Measurements from ENCODE around the gene AKR7A2. TPM values are rescaled to one million over a fixed set of nuclear protein-coding genes. Genes with fewer than 3 reads are reported as not detected.
"Not testable (repeated sequence)": the region's sequence is repeated elsewhere in the genome, so short reads cannot be mapped to it uniquely, and the experiment has no call there.

AKR7A2 gene
- total RNA-seq, 4 donors from 2014 or later: 45.2 to 68.2 (median 59.6) TPM

GRCh38 chr1:19294638-19295037 lies 17.3 kb downstream of the AKR7A2 start:
- Histone ChIP-seq H3K4me3 (no peak overlapping the region), H3K36me3 (peaks cover 0 to 7% (median 2%) of the 10 kb centered on the region in 4 donors), H3K27me3 (no peaks in the 10 kb centered on the region), H3K4me1 (peaks cover 0 to under 1% (median 0%) of the 10 kb centered on the region in 4 donors), H3K27ac (replicated peaks in 1 of 4) (no peak overlapping the region), H3K9me3 (peaks cover 0 to 14% (median 13%) of the 10 kb centered on the region in 4 donors)
- TF ChIP-seq POLR2A (IDR thresholded peaks at IDR 0.05; ENCODE audit: low read depth) (no peak), POLR2AphosphoS5 (IDR thresholded peaks at IDR 0.05) (no peak), EP300 (IDR thresholded peaks at IDR 0.05) (no peak)
- TF ChIP-seq, protein P1, sequence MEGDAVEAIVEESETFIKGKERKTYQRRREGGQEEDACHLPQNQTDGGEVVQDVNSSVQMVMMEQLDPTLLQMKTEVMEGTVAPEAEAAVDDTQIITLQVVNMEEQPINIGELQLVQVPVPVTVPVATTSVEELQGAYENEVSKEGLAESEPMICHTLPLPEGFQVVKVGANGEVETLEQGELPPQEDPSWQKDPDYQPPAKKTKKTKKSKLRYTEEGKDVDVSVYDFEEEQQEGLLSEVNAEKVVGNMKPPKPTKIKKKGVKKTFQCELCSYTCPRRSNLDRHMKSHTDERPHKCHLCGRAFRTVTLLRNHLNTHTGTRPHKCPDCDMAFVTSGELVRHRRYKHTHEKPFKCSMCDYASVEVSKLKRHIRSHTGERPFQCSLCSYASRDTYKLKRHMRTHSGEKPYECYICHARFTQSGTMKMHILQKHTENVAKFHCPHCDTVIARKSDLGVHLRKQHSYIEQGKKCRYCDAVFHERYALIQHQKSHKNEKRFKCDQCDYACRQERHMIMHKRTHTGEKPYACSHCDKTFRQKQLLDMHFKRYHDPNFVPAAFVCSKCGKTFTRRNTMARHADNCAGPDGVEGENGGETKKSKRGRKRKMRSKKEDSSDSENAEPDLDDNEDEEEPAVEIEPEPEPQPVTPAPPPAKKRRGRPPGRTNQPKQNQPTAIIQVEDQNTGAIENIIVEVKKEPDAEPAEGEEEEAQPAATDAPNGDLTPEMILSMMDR (IDR thresholded peaks at IDR 0.05): no peak
- no peak for DNase-seq (ENCODE audit: extremely low spot score)
- intact Hi-C loops (cut with DNase I): no loop called here
- 94% methylated on average over 2 of the region's 2 CpGs for WGBS

DNA sequence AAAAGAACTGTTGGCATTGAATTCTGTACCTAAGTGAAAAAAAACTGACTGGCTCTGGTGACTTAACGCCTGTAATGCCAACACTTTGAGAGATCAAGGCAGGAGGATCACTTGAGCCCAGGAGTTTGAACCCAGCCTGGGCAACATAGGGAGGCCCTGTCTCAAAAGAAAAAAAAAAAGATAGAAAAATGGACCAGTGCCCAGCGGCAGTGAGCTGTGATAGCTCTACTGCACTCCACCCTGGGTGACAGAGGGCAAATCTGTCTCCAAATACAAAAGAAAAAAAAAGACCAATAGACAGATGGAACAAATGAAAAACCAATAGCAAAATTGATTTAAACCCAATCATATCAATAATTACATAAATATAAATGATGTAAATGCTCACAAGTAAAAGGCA lies 22.7 kb downstream of the AKR7A2 start:
- WGBS: 61% methylated on average over 2 of the region's 2 CpGs

GRCh38 chr1:19288324-19289241 lies 23.4 kb downstream of the AKR7A2 start, which contains the start of gene AKR7A3:
TSS of gene AKR7A3 (minus strand) at chr1:19288770. CDS start at chr1:19288709, 61 bp downstream.
- H3K9me3 ChIP-seq; DNase-seq (ENCODE audit: extremely low spot score); H3K27ac ChIP-seq (replicated peaks in 1 of 4); H3K27me3 ChIP-seq; intact Hi-C loops (cut with DNase I): not testable (repeated sequence)
- WGBS: 39% methylated on average over 22 of the region's 82 CpGs
- peak within 1 kb of the TSS; percentile 46 to 60 (median 49) for H3K4me3 ChIP-seq
- H3K4me1 ChIP-seq: peaks cover 5 to 17% (median 14%) of the 10 kb centered on the region in 4 donors
- H3K36me3 ChIP-seq: peaks cover 0 to 10% (median 0%) of the 10 kb centered on the region in 4 donors

More for the DNA sequence above, 22.7 kb downstream of the AKR7A2 start:
- no peak for TF ChIP-seq EP300 (IDR thresholded peaks at IDR 0.05)
- TF ChIP-seq, protein P1 (IDR thresholded peaks at IDR 0.05): no peak
- no peak for TF ChIP-seq POLR2AphosphoS5 (IDR thresholded peaks at IDR 0.05)
- no peak for TF ChIP-seq POLR2A (IDR thresholded peaks at IDR 0.05; ENCODE audit: low read depth)
- no peak for DNase-seq (ENCODE audit: extremely low spot score)
- no peak overlapping the region for H3K27ac ChIP-seq (replicated peaks in 1 of 4)
- peak overlapping the region; percentile 46 to 60 (median 49) for H3K4me3 ChIP-seq
- intact Hi-C loops (cut with DNase I): no loop called here
- H3K27me3 ChIP-seq: no peaks in the 10 kb centered on the region
- peaks cover 5 to 17% (median 14%) of the 10 kb centered on the region in 4 donors for H3K4me1 ChIP-seq
- peaks cover 0 to 6% (median 2%) of the 10 kb centered on the region in 4 donors for H3K9me3 ChIP-seq
- peaks cover 0 to 5% (median 0%) of the 10 kb centered on the region in 4 donors for H3K36me3 ChIP-seq

GRCh38 chr1:19287436-19288185 lies 24.3 kb downstream of the AKR7A2 start:
- intact Hi-C loops (cut with DNase I): no loop called here
- H3K4me1 ChIP-seq: peaks cover 5 to 17% (median 14%) of the 10 kb centered on the region in 4 donors
- no peak overlapping the region for H3K4me3 ChIP-seq
- H3K9me3 ChIP-seq: peaks cover 0 to 4% (median 0%) of the 10 kb centered on the region in 4 donors
- WGBS: 93% methylated on average over 13 of the region's 13 CpGs
- no peak for DNase-seq (ENCODE audit: extremely low spot score)
- no peak overlapping the region for H3K27ac ChIP-seq (replicated peaks in 1 of 4)
- H3K36me3 ChIP-seq: peaks cover 0 to 14% (median 0%) of the 10 kb centered on the region in 4 donors
- H3K27me3 ChIP-seq: no peaks in the 10 kb centered on the region
- no peak for TF ChIP-seq POLR2A (IDR thresholded peaks at IDR 0.05; ENCODE audit: low read depth)
- TF ChIP-seq POLR2AphosphoS5 (IDR thresholded peaks at IDR 0.05): no peak
- TF ChIP-seq, protein P1 (IDR thresholded peaks at IDR 0.05): no peak
- TF ChIP-seq EP300 (IDR thresholded peaks at IDR 0.05): no peak

- H3K9me3 ChIP-seq; intact Hi-C loops (cut with DNase I); H3K27ac ChIP-seq (replicated peaks in 1 of 4); H3K27me3 ChIP-seq; DNase-seq (ENCODE audit: extremely low spot score); H3K4me3 ChIP-seq: not testable (repeated sequence)
- no CpG with 5 or more reads among the region's 3 CpGs for WGBS
- H3K36me3 ChIP-seq: peaks cover 0 to 14% (median 0%) of the 10 kb centered on the region in 4 donors
- H3K4me1 ChIP-seq: peaks cover 5 to 17% (median 14%) of the 10 kb centered on the region in 4 donors
Observed at GRCh38 chr1:19285807-19286206, 26.1 kb downstream of the AKR7A2 start.

DNA sequence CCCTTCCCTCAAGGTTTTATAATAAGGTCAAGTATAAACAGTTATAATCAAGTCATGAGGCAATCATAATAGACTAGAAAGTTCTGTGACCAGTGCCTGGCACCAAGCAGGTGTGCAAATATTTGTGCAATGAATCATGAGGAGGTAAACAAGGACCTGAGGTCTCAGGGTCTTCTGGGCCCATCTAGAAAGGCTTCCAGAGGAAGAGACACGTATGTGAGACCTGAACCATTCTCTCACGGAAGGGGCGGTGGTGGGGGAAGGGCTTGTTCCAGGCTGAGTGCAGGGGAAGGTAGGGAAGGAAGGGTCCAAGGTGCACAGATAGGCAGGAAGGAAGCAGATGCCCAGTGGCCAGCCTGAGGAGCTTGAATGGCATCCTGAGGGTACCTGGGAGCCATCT lies 26.6 kb downstream of the AKR7A2 start:
- WGBS: 94% methylated on average over 3 of the region's 3 CpGs
- H3K4me1 ChIP-seq: peaks cover 5 to 17% (median 14%) of the 10 kb centered on the region in 4 donors
- H3K36me3 ChIP-seq: peaks cover 0 to 14% (median 0%) of the 10 kb centered on the region in 4 donors
- DNase-seq (ENCODE audit: extremely low spot score); H3K9me3 ChIP-seq; H3K4me3 ChIP-seq; H3K27ac ChIP-seq (replicated peaks in 1 of 4); H3K27me3 ChIP-seq; intact Hi-C loops (cut with DNase I): not testable (repeated sequence)
